Panc1 (cell line): ENCODE data around the gene FRMPD2. TPM values are rescaled to one million over a fixed set of nuclear protein-coding genes. Genes with fewer than 3 reads are reported as not detected.

Experiments
- ATAC-seq: fragments of 200-7000 bp; cut with Tn5 transposase; 2 replicates; pipeline ENCODE4 v1.9.1; 2020; ENCODE audit warnings: mild to moderate bottlenecking, moderate library complexity
- BruUV-seq: library from RNA; stranded (reverse); fragments of 400-500 nt; replicated peaks from 2 replicates; lab custom pipeline; 2021; lab: Mats Ljungman, UMichigan
- CTCF ChIA-PET: fragments of 300-600 bp; sonication (Branson Sonifier 250); formaldehyde crosslinking; loops from one replicate; lab custom pipeline; 2022; ENCODE audit warnings: antibody characterized with exemption; lab: Charles Lee
- POLR2A ChIA-PET: fragments of 300-600 bp; sonication (Branson Sonifier 250); formaldehyde crosslinking; loops from one replicate; lab custom pipeline; 2022; ENCODE audit warnings: antibody characterized with exemption; lab: Charles Lee
- DNase-seq: peaks from one replicate; pipeline ENCODE4 v3.0.0-alpha.2; 2010; ENCODE audit warnings: low read depth, low spot score
- H3K27ac ChIP-seq: 2 replicates; pipeline ENCODE4 v1.5.1; 2011; ENCODE audit warnings: mild to moderate bottlenecking, low read length, inconsistent platforms
- H3K27me3 ChIP-seq: fragments of 200-500 bp; sonication (Bioruptor generic); 2 replicates; pipeline ENCODE4 v1.6.0; 2014; ENCODE audit warnings: low read length, inconsistent platforms; ENCODE audit not compliant: control insufficient read depth, insufficient read depth
- H3K36me3 ChIP-seq: fragments of 200-500 bp; sonication (Bioruptor generic); 2 replicates; pipeline ENCODE4 v1.5.1; 2014; ENCODE audit warnings: inconsistent platforms, mild to moderate bottlenecking, low read length, moderate library complexity; ENCODE audit not compliant: control insufficient read depth, insufficient read depth
- H3K4me1 ChIP-seq: 2 replicates; pipeline ENCODE4 v1.5.1; 2011; ENCODE audit warnings: inconsistent platforms, mild to moderate bottlenecking, low read length, moderate library complexity; ENCODE audit not compliant: control insufficient read depth, insufficient read depth
- H3K4me3 ChIP-seq, 2 experiments: 2 replicates each; pipeline ENCODE4 v1.5.1; 2011 to 2012; ENCODE audit warnings: low read depth in 2 of 2, low read length in 2 of 2, mild to moderate bottlenecking in 2 of 2, inconsistent platforms in 1 of 2, moderate library complexity in 1 of 2
- H3K9me3 ChIP-seq: fragments of 200-500 bp; sonication (Bioruptor generic); 2 replicates; pipeline ENCODE4 v1.5.1; 2014; ENCODE audit warnings: low read depth, mild to moderate bottlenecking, inconsistent platforms, low read length, moderate library complexity; ENCODE audit not compliant: control insufficient read depth, insufficient read depth
- POLR2AphosphoS5 ChIP-seq: IDR thresholded peaks from 2 replicates; pipeline ENCODE4 v1.6.1; 2012; ENCODE audit warnings: mild to moderate bottlenecking, low read depth, low read length, moderate library complexity
- SIN3A ChIP-seq: IDR thresholded peaks from 2 replicates; pipeline ENCODE4 v1.6.1; 2012; ENCODE audit warnings: low read depth, mild to moderate bottlenecking, low read length, moderate library complexity, borderline replicate concordance; ENCODE audit not compliant: insufficient read depth
- TCF7L2 ChIP-seq: IDR thresholded peaks from 2 replicates; pipeline ENCODE4 v1.6.1; 2011; ENCODE audit warnings: mild to moderate bottlenecking, low read depth, low read length, inconsistent platforms
- in situ Hi-C: cut with HindIII; loops from 2 replicates; pipeline ENCODE4 v1.10.0; 2016; ENCODE audit warnings: low sequenced_read_pairs, low pct_unique_long_range_greater_than_20kb
- intact Hi-C: fragments of 100-400 bp; cut with micrococcal nuclease; formaldehyde crosslinking; loops from one replicate; pipeline ENCODE4 v1.10.0; 2022; ENCODE audit not compliant: unreplicated experiment
- total RNA-seq: library from RNA; stranded (reverse); gene quantifications from one replicate; pipeline ENCODE4 v1.2.1, GENCODE V29; 2021; ENCODE audit not compliant: unreplicated experiment
- TF ChIP-seq, protein P1 (sequence below): fragments of 450-650 bp; IDR thresholded peaks from 2 replicates; pipeline ENCODE4 v1.5.1; 2017; ENCODE audit warnings: mild to moderate bottlenecking
- TF ChIP-seq, protein P2 (sequence below), 2 experiments: IDR thresholded peaks; 2 replicates each; pipeline ENCODE4 v1.6.1; 2011 to 2012; ENCODE audit warnings: low read depth in 2 of 2, control low read depth in 1 of 2, low read length in 1 of 2, mild to moderate bottlenecking in 1 of 2, moderate library complexity in 1 of 2; ENCODE audit not compliant: insufficient read depth in 1 of 2

Gene FRMPD2
- total RNA-seq, 1 experiment from 2014 or later, result not detected

DNA sequence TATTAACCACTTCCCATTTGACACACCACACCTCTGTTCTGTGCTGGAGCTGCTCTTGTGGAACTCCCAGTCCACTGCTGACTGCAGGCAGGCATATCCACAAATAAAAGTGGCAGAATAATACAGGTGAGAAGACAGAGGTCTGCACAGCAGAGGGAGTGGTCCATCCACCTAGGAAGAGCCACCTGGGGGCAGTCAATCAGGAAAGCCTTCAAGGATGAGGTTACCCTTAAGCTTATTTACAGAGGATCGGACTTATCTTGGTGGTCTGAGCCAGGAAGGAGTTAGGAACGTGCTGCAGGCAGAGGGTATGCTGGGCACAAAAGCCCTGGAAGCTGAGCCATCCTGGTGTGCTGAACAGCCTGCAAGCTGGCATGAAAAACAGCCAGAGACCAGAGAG is 78.7 kb downstream of the FRMPD2 start:
- Histone ChIP-seq H3K27me3 (no peaks in the 10 kb centered on the region), H3K9me3 (no peaks in the 10 kb centered on the region), H3K4me3 (no peak overlapping the region), H3K27ac (no peak overlapping the region), H3K4me1 (no peaks in the 10 kb centered on the region), H3K36me3 (no peaks in the 10 kb centered on the region)
- DNase-seq, result no peak
- TF ChIP-seq TCF7L2, result no peak
- POLR2A ChIA-PET, result no interaction called here
- BruUV-seq, result no TSS peak
- CTCF ChIA-PET, result no interaction called here
- intact Hi-C loops, result loop anchor here (2.0 kb wide), 1 partner anchor 21 kb away; no protein-coding TSS in a partner anchor
- in situ Hi-C loops, result no loop called here
- no peak for ATAC-seq

DNA sequence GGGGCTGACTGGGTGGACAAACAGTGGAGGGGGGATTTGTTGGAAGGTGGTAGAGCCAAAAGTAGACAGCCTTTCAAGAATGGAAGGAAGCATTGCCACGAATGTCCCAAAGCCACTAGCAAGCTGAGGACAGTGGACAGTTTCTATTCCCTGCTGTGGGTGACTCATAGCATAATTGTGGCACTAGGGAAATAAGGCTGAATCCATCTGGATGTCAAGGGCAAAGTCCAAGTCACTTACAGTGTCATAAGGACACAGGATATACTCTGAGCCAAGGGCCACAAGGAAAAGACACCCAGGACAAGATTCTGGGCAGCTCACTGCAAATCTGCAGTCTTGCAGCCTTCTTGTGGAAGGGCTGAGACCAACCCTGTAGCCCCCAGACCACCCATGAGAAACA is 79.7 kb downstream of the FRMPD2 start:
- POLR2A ChIA-PET, result no interaction called here
- BruUV-seq, result no TSS peak
- intact Hi-C loops (no loop called here), in situ Hi-C loops (no loop called here)
- no peak for ATAC-seq
- no peaks in the 10 kb centered on the region for H3K9me3 ChIP-seq
- H3K27ac ChIP-seq, result no peak overlapping the region
- TF ChIP-seq, protein P1, sequence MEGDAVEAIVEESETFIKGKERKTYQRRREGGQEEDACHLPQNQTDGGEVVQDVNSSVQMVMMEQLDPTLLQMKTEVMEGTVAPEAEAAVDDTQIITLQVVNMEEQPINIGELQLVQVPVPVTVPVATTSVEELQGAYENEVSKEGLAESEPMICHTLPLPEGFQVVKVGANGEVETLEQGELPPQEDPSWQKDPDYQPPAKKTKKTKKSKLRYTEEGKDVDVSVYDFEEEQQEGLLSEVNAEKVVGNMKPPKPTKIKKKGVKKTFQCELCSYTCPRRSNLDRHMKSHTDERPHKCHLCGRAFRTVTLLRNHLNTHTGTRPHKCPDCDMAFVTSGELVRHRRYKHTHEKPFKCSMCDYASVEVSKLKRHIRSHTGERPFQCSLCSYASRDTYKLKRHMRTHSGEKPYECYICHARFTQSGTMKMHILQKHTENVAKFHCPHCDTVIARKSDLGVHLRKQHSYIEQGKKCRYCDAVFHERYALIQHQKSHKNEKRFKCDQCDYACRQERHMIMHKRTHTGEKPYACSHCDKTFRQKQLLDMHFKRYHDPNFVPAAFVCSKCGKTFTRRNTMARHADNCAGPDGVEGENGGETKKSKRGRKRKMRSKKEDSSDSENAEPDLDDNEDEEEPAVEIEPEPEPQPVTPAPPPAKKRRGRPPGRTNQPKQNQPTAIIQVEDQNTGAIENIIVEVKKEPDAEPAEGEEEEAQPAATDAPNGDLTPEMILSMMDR, result no peak
- TF ChIP-seq TCF7L2 (no peak), POLR2AphosphoS5 (no peak), SIN3A (no peak)
- TF ChIP-seq, protein P2, sequence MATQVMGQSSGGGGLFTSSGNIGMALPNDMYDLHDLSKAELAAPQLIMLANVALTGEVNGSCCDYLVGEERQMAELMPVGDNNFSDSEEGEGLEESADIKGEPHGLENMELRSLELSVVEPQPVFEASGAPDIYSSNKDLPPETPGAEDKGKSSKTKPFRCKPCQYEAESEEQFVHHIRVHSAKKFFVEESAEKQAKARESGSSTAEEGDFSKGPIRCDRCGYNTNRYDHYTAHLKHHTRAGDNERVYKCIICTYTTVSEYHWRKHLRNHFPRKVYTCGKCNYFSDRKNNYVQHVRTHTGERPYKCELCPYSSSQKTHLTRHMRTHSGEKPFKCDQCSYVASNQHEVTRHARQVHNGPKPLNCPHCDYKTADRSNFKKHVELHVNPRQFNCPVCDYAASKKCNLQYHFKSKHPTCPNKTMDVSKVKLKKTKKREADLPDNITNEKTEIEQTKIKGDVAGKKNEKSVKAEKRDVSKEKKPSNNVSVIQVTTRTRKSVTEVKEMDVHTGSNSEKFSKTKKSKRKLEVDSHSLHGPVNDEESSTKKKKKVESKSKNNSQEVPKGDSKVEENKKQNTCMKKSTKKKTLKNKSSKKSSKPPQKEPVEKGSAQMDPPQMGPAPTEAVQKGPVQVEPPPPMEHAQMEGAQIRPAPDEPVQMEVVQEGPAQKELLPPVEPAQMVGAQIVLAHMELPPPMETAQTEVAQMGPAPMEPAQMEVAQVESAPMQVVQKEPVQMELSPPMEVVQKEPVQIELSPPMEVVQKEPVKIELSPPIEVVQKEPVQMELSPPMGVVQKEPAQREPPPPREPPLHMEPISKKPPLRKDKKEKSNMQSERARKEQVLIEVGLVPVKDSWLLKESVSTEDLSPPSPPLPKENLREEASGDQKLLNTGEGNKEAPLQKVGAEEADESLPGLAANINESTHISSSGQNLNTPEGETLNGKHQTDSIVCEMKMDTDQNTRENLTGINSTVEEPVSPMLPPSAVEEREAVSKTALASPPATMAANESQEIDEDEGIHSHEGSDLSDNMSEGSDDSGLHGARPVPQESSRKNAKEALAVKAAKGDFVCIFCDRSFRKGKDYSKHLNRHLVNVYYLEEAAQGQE (IDR thresholded peaks at IDR 0.05; ENCODE audit: insufficient read depth in 1 of 2, low read depth in 2 of 2, low read length in 1 of 2), result no peak
- H3K4me3 ChIP-seq, result no peak overlapping the region
- H3K27me3 ChIP-seq, result no peaks in the 10 kb centered on the region; the same call in 1 of the 2 replicates
- DNase-seq, result no peak
- H3K4me1 ChIP-seq, result no peaks in the 10 kb centered on the region
- H3K36me3 ChIP-seq, result no peaks in the 10 kb centered on the region
- CTCF ChIA-PET, result no interaction called here

DNA sequence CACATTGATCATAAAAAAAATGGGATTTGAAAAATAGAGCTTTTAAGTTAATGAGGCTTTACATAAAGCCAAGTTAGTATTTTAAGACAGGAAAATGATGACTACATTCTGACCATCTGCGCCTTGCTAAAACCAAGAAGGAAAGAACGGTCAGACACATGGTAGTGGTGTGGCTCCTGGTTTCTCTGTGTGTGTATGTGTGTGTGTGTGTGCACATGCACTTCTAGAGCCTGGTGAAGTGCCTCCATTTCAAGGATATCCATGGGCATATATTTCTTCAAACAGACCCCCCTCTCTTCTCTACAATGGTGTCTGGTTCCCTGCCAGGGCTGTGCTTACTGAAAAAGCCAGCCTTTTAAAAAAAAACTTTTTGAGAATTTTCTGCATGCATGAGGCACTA is 80.9 kb downstream of the FRMPD2 start:
- BruUV-seq, result no TSS peak
- DNase-seq (no peak), ATAC-seq (no peak)
- ChIA-PET POLR2A (no interaction called here), CTCF (no interaction called here)
- TF ChIP-seq, protein P2 (IDR thresholded peaks at IDR 0.05; ENCODE audit: insufficient read depth in 1 of 2, low read depth in 2 of 2, low read length in 1 of 2), result no peak
- TF ChIP-seq SIN3A (no peak), POLR2AphosphoS5 (no peak), TCF7L2 (no peak)
- TF ChIP-seq, protein P1, result no peak
- Histone ChIP-seq H3K27me3 (no peaks in the 10 kb centered on the region; the same call in 1 of the 2 replicates), H3K36me3 (no peaks in the 10 kb centered on the region), H3K4me3 (no peak overlapping the region), H3K4me1 (no peaks in the 10 kb centered on the region), H3K27ac (no peak overlapping the region), H3K9me3 (no peaks in the 10 kb centered on the region)
- intact Hi-C loops, result no loop called here
- in situ Hi-C loops, result no loop called here
